Measurements from ENCODE around the gene PDCL2. TPM values are rescaled to one million over a fixed set of nuclear protein-coding genes. Genes with fewer than 3 reads are reported as not detected.

PDCL2 gene
- total and polyA plus RNA-seq, 9 of the 15 experiments (the other 6 are each of a cell fraction or from before 2014, with no cell fraction given): 0.62 to 2.5 (median 1.2) TPM

DNA sequence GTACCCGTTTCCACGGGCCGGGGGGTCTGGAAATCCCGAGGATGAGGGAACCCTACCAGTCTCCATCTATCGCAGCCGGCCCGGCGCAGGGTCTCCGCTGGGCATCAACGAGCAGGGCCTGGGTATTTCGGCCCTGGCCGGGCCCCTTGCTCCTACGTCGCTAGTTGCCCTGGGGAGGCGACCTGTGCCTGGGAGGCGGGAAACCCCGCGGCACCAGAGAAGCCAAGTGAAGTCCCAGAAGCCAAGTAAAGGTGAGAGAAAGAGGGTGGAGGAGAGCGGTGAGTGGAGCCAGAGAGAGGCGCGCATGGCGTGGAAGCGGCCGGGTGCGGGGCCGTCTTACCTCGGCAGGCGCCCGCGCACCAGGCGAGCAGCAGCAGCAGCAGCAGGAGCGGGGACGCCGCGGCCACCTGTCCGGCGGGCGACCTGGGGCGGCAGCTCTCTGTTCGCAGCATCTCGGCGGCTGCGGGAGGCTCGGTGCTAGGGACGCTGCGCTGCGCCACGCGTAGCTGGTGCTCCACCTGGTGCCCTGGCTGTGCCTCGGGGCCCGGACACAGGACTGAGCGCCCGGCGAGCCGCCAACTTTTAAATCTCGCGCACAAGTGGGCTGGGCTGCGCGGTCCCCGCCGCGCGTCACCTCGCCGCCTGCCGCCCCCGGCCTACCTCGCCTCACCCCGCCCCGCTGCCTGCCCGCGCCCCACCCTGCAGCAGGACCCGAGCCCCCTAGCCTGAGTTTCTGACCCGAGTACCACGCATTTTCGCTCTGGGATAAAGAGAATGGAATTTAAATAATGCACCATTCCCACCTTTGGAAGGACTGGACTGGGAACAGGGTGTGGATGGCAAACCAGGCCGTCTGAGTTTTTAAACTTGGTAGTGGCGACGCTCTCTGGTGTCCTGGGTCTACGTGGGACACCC, 44.0 kb upstream of the PDCL2 start, which contains the start of gene NMU (continued):
- TF ChIP-seq KLF13 (tag; IDR thresholded peaks at IDR 0.05; ENCODE audit: borderline replicate concordance, low read depth) (no peak), RBM14 (IDR thresholded peaks at IDR 0.05; ENCODE audit: borderline replicate concordance, insufficient read depth, low read depth, low read length) (no peak), ZNF436 (CRISPR knock-in tag; IDR thresholded peaks at IDR 0.05) (no peak), ZNF696 (CRISPR knock-in tag; conservative IDR thresholded peaks at IDR 0.05) (no peak), CEBPG (CRISPR knock-in tag; IDR thresholded peaks at IDR 0.05) (no peak), CEBPG (tag; conservative IDR thresholded peaks at IDR 0.05 in 1 of 2, IDR thresholded peaks at IDR 0.05 in 1 of 2) (no peak), NR3C1 (CRISPR knock-in tag; IDR thresholded peaks at IDR 0.05) (no peak), ZNF143 (CRISPR knock-in tag; IDR thresholded peaks at IDR 0.05) (no peak), HDAC8 (tag; IDR thresholded peaks at IDR 0.05) (no peak), PHB (CRISPR knock-in tag; IDR thresholded peaks at IDR 0.05) (no peak), KLF1 (tag; IDR thresholded peaks at IDR 0.05) (0 out of 2 replicates have a peak, but pooled peaks have one; percentile 18), MYC (IDR thresholded peaks at IDR 0.05; ENCODE audit: low read depth, low read length) (peak; percentile 71), MYC (CRISPR knock-in tag; IDR thresholded peaks at IDR 0.05; ENCODE audit: borderline replicate concordance, low read depth) (no peak), SP1 (CRISPR knock-in tag; IDR thresholded peaks at IDR 0.05) (0 out of 2 replicates have a peak, but pooled peaks have one; percentile 37)
- TF ChIP-seq, protein P1, sequence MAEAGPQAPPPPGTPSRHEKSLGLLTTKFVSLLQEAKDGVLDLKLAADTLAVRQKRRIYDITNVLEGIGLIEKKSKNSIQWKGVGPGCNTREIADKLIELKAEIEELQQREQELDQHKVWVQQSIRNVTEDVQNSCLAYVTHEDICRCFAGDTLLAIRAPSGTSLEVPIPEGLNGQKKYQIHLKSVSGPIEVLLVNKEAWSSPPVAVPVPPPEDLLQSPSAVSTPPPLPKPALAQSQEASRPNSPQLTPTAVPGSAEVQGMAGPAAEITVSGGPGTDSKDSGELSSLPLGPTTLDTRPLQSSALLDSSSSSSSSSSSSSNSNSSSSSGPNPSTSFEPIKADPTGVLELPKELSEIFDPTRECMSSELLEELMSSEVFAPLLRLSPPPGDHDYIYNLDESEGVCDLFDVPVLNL (CRISPR knock-in tag; IDR thresholded peaks at IDR 0.05; ENCODE audit: low read depth): peak; percentile 91
- TF ChIP-seq, protein P2, sequence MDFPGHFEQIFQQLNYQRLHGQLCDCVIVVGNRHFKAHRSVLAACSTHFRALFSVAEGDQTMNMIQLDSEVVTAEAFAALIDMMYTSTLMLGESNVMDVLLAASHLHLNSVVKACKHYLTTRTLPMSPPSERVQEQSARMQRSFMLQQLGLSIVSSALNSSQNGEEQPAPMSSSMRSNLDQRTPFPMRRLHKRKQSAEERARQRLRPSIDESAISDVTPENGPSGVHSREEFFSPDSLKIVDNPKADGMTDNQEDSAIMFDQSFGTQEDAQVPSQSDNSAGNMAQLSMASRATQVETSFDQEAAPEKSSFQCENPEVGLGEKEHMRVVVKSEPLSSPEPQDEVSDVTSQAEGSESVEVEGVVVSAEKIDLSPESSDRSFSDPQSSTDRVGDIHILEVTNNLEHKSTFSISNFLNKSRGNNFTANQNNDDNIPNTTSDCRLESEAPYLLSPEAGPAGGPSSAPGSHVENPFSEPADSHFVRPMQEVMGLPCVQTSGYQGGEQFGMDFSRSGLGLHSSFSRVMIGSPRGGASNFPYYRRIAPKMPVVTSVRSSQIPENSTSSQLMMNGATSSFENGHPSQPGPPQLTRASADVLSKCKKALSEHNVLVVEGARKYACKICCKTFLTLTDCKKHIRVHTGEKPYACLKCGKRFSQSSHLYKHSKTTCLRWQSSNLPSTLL (IDR thresholded peaks at IDR 0.05): no peak
- TF ChIP-seq, protein P3, sequence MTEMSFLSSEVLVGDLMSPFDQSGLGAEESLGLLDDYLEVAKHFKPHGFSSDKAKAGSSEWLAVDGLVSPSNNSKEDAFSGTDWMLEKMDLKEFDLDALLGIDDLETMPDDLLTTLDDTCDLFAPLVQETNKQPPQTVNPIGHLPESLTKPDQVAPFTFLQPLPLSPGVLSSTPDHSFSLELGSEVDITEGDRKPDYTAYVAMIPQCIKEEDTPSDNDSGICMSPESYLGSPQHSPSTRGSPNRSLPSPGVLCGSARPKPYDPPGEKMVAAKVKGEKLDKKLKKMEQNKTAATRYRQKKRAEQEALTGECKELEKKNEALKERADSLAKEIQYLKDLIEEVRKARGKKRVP (CRISPR knock-in tag; IDR thresholded peaks at IDR 0.05): no peak
- TF ChIP-seq, protein P4, sequence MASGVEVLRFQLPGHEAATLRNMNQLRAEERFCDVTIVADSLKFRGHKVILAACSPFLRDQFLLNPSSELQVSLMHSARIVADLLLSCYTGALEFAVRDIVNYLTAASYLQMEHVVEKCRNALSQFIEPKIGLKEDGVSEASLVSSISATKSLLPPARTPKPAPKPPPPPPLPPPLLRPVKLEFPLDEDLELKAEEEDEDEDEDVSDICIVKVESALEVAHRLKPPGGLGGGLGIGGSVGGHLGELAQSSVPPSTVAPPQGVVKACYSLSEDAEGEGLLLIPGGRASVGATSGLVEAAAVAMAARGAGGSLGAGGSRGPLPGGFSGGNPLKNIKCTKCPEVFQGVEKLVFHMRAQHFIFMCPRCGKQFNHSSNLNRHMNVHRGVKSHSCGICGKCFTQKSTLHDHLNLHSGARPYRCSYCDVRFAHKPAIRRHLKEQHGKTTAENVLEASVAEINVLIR (CRISPR knock-in tag; IDR thresholded peaks at IDR 0.05): no peak
- TF ChIP-seq, protein P5, sequence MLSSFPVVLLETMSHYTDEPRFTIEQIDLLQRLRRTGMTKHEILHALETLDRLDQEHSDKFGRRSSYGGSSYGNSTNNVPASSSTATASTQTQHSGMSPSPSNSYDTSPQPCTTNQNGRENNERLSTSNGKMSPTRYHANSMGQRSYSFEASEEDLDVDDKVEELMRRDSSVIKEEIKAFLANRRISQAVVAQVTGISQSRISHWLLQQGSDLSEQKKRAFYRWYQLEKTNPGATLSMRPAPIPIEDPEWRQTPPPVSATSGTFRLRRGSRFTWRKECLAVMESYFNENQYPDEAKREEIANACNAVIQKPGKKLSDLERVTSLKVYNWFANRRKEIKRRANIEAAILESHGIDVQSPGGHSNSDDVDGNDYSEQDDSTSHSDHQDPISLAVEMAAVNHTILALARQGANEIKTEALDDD (IDR thresholded peaks at IDR 0.05): no peak

All from K562 (cell line).